Effector memory CD8-positive, alpha-beta T cell (primary cell): ENCODE data around the gene ENPP7.
A peak's percentile ranks its signal among the peaks of the same experiment; 100 is the strongest.

Experiments used
- ATAC-seq: fragments of 150-1000 bp; cut with Tn5 transposase; replicated peaks from 2 replicates; pipeline ENCODE4 v1.10.0; 2021; ENCODE audit warnings: mild to moderate bottlenecking, moderate library complexity
- DNase-seq, 3 experiments: peaks; one replicate each; pipeline ENCODE4 v3.0.0; 2021
- H3K27ac Mint-ChIP-seq, 2 donors: one replicate each; pipeline ENCODE4 v1.8.0; 2022; ENCODE audit warnings: mild to moderate bottlenecking in 2 of 2, mixed read lengths in 2 of 2, moderate library complexity in 2 of 2
- H3K27me3 Mint-ChIP-seq, 2 donors: one replicate each; pipeline ENCODE4 v1.8.0; 2022; ENCODE audit warnings: mixed read lengths in 2 of 2
- H3K36me3 Mint-ChIP-seq: one replicate; pipeline ENCODE4 v1.8.0; 2022; ENCODE audit warnings: mild to moderate bottlenecking, moderate library complexity, mixed read lengths; ENCODE audit not compliant: insufficient read depth
- H3K4me1 Mint-ChIP-seq, 2 donors: one replicate each; pipeline ENCODE4 v1.8.0; 2022; ENCODE audit warnings: low read depth in 2 of 2, mixed read lengths in 2 of 2
- H3K4me3 Mint-ChIP-seq, 2 donors: one replicate each; pipeline ENCODE4 v1.8.0; 2022; ENCODE audit warnings: mild to moderate bottlenecking in 2 of 2, mixed read lengths in 2 of 2, moderate library complexity in 2 of 2
- H3K9me3 Mint-ChIP-seq, 2 donors: one replicate each; pipeline ENCODE4 v1.8.0; 2022; ENCODE audit warnings: mixed read lengths in 2 of 2

Gene ENPP7

GRCh38 chr17:79695797-79696609 lies 34.7 kb upstream of the ENPP7 start:
- Mint-ChIP-seq H3K36me3 (no peaks in the 10 kb centered on the region), H3K27me3 (peaks cover 49 to 77% of the 10 kb centered on the region in 2 donors), H3K9me3 (no peaks in the 10 kb centered on the region), H3K27ac (no peak overlapping the region), H3K4me3 (no peak overlapping the region), H3K4me1 (peaks cover 0 to 4% of the 10 kb centered on the region in 2 donors)
- no peak for ATAC-seq
- no peak for DNase-seq

GRCh38 chr17:79696610-79696982 lies 34.1 kb upstream of the ENPP7 start:
- Mint-ChIP-seq H3K4me3 (no peak overlapping the region), H3K27me3 (peaks cover 49 to 73% of the 10 kb centered on the region in 2 donors), H3K9me3 (no peaks in the 10 kb centered on the region), H3K27ac (no peak overlapping the region), H3K4me1 (peaks cover 0 to 4% of the 10 kb centered on the region in 2 donors), H3K36me3 (no peaks in the 10 kb centered on the region)
- ATAC-seq (no peak), DNase-seq (no peak)

GRCh38 chr17:79698146-79698846 lies 32.4 kb upstream of the ENPP7 start:
- Mint-ChIP-seq H3K27me3 (peaks cover 37 to 61% of the 10 kb centered on the region in 2 donors), H3K4me3 (no peak overlapping the region), H3K36me3 (no peaks in the 10 kb centered on the region), H3K4me1 (peaks cover 0 to 4% of the 10 kb centered on the region in 2 donors), H3K9me3 (no peaks in the 10 kb centered on the region), H3K27ac (no peak overlapping the region)
- ATAC-seq (no peak), DNase-seq (no peak)

GRCh38 chr17:79699386-79700036 lies 31.2 kb upstream of the ENPP7 start:
- Mint-ChIP-seq H3K4me3 (no peak overlapping the region), H3K9me3 (no peaks in the 10 kb centered on the region), H3K4me1 (peaks cover 0 to 7% of the 10 kb centered on the region in 2 donors), H3K27me3 (peaks cover 30 to 61% of the 10 kb centered on the region in 2 donors), H3K36me3 (no peaks in the 10 kb centered on the region), H3K27ac (no peak overlapping the region)
- DNase-seq, result no peak
- peak; percentile 51 for ATAC-seq

- Mint-ChIP-seq H3K4me3 (no peak overlapping the region), H3K4me1 (peaks cover 0 to 8% of the 10 kb centered on the region in 2 donors), H3K36me3 (no peaks in the 10 kb centered on the region), H3K27ac (no peak overlapping the region), H3K9me3 (no peaks in the 10 kb centered on the region), H3K27me3 (peaks cover 31 to 52% of the 10 kb centered on the region in 2 donors)
- ATAC-seq (no peak), DNase-seq (no peak)
Observed at GRCh38 chr17:79700592-79700991, 30.2 kb upstream of the ENPP7 start.

GRCh38 chr17:79702034-79702433 lies 28.7 kb upstream of the ENPP7 start:
- Mint-ChIP-seq H3K27me3 (peaks cover 17 to 37% of the 10 kb centered on the region in 2 donors), H3K27ac (no peak overlapping the region), H3K9me3 (no peaks in the 10 kb centered on the region), H3K4me1 (peaks cover 0 to 6% of the 10 kb centered on the region in 2 donors), H3K36me3 (no peaks in the 10 kb centered on the region), H3K4me3 (no peak overlapping the region)
- ATAC-seq, result no peak
- no peak for DNase-seq

- Mint-ChIP-seq H3K36me3 (no peaks in the 10 kb centered on the region), H3K27ac (no peak overlapping the region), H3K27me3 (peaks cover 10 to 35% of the 10 kb centered on the region in 2 donors), H3K4me3 (no peak overlapping the region), H3K4me1 (peaks cover 0 to 4% of the 10 kb centered on the region in 2 donors), H3K9me3 (no peaks in the 10 kb centered on the region)
- ATAC-seq (no peak), DNase-seq (no peak)
Observed at GRCh38 chr17:79702550-79703236, 28.1 kb upstream of the ENPP7 start.

- H3K36me3 Mint-ChIP-seq, result no peaks in the 10 kb centered on the region
- peaks cover 5 to 35% of the 10 kb centered on the region in 2 donors for H3K27me3 Mint-ChIP-seq
- no peaks in the 10 kb centered on the region for H3K9me3 Mint-ChIP-seq
- H3K4me3 Mint-ChIP-seq, result no peak overlapping the region
- no peak for ATAC-seq
- DNase-seq, result no peak
- H3K4me1 Mint-ChIP-seq, result peaks cover 0 to 8% of the 10 kb centered on the region in 2 donors
- H3K27ac Mint-ChIP-seq, result peak overlapping the region in 1 of 2 donors; percentile 54
Observed at GRCh38 chr17:79704691-79705090, 26.1 kb upstream of the ENPP7 start.

GRCh38 chr17:79705674-79706073 lies 25.1 kb upstream of the ENPP7 start:
- Mint-ChIP-seq H3K36me3 (no peaks in the 10 kb centered on the region), H3K27me3 (peaks cover 5 to 28% of the 10 kb centered on the region in 2 donors), H3K27ac (no peak overlapping the region), H3K9me3 (no peaks in the 10 kb centered on the region), H3K4me3 (no peak overlapping the region), H3K4me1 (peaks cover 0 to 8% of the 10 kb centered on the region in 2 donors)
- ATAC-seq (no peak), DNase-seq (no peak)

GRCh38 chr17:79706931-79707850 lies 23.6 kb upstream of the ENPP7 start:
- ATAC-seq (no peak), DNase-seq (no peak)
- H3K9me3 Mint-ChIP-seq, result no peaks in the 10 kb centered on the region
- peaks cover 5 to 36% of the 10 kb centered on the region in 2 donors for H3K27me3 Mint-ChIP-seq
- peaks cover 0 to 8% of the 10 kb centered on the region in 2 donors for H3K4me1 Mint-ChIP-seq
- peak overlapping the region in 1 of 2 donors; percentile 31 for H3K4me3 Mint-ChIP-seq
- no peak overlapping the region for H3K27ac Mint-ChIP-seq
- no peaks in the 10 kb centered on the region for H3K36me3 Mint-ChIP-seq

GRCh38 chr17:79707931-79708891 lies 22.5 kb upstream of the ENPP7 start:
- Mint-ChIP-seq H3K4me1 (peaks cover 0 to 8% of the 10 kb centered on the region in 2 donors), H3K9me3 (no peaks in the 10 kb centered on the region), H3K27me3 (peaks cover 5 to 38% of the 10 kb centered on the region in 2 donors), H3K27ac (no peak overlapping the region), H3K4me3 (peak overlapping the region; percentile 22 to 50), H3K36me3 (no peaks in the 10 kb centered on the region)
- peak; percentile 47 to 55 (median 48) for DNase-seq
- peak; percentile 58 for ATAC-seq
